Central memory CD8-positive, alpha-beta T cell (primary cell): ENCODE results near the gene UQCR10.

Experiments
- ATAC-seq: fragments of 150-1000 bp; cut with Tn5 transposase; replicated peaks from 2 replicates; pipeline ENCODE4 v1.10.0; 2022; ENCODE audit warnings: mild to moderate bottlenecking, moderate FRiP score, moderate number of reproducible peaks; ENCODE audit not compliant: poor library complexity, severe bottlenecking; ENCODE audit errors: extremely low read depth
- DNase-seq, 2 donors: peaks; one replicate each; pipeline ENCODE4 v3.0.0; 2021; ENCODE audit warnings: low spot score in 2 of 2
- H3K27ac Mint-ChIP-seq: one replicate; pipeline ENCODE4 v1.8.0; 2022; ENCODE audit warnings: low read depth, mild to moderate bottlenecking, moderate library complexity, mixed read lengths
- H3K27me3 Mint-ChIP-seq: one replicate; pipeline ENCODE4 v1.8.0; 2022; ENCODE audit warnings: mixed read lengths
- H3K36me3 Mint-ChIP-seq: one replicate; pipeline ENCODE4 v1.8.0; 2022; ENCODE audit warnings: mild to moderate bottlenecking, moderate library complexity, mixed read lengths; ENCODE audit not compliant: insufficient read depth
- H3K4me1 Mint-ChIP-seq: one replicate; pipeline ENCODE4 v1.8.0; 2022; ENCODE audit warnings: mixed read lengths
- H3K4me3 Mint-ChIP-seq: one replicate; pipeline ENCODE4 v1.8.0; 2022; ENCODE audit warnings: mild to moderate bottlenecking, moderate library complexity, mixed read lengths
- H3K9me3 Mint-ChIP-seq: one replicate; pipeline ENCODE4 v1.8.0; 2022; ENCODE audit warnings: mixed read lengths

Gene UQCR10

GRCh38 chr22:29817724-29818123 lies 50.6 kb downstream of the UQCR10 start:
- no peak overlapping the region for H3K4me3 Mint-ChIP-seq
- H3K27me3 Mint-ChIP-seq = no peaks in the 10 kb centered on the region
- DNase-seq = no peak
- peaks cover 61% of the 10 kb centered on the region for H3K36me3 Mint-ChIP-seq
- H3K9me3 Mint-ChIP-seq = no peaks in the 10 kb centered on the region
- H3K27ac Mint-ChIP-seq = no peak overlapping the region
- no peak for ATAC-seq
- no peaks in the 10 kb centered on the region for H3K4me1 Mint-ChIP-seq

GRCh38 chr22:29819501-29819900 lies 52.3 kb downstream of the UQCR10 start:
- Mint-ChIP-seq H3K36me3 (peaks cover 63% of the 10 kb centered on the region), H3K27ac (no peak overlapping the region), H3K9me3 (no peaks in the 10 kb centered on the region), H3K27me3 (no peaks in the 10 kb centered on the region), H3K4me1 (no peaks in the 10 kb centered on the region), H3K4me3 (no peak overlapping the region)
- DNase-seq (no peak), ATAC-seq (no peak)
